NCI-H2196 treated with DMSO at 0.1 percent for 48 hours (cell line): ENCODE measurements around the gene FOXP1.
"Not testable (repeated sequence)": the region's sequence is repeated elsewhere in the genome, so short reads cannot be mapped to it uniquely, and the experiment has no call there.

Experiments used
- DNase-seq: peaks from one replicate; lab custom pipeline; 2025; ENCODE audit not compliant: unreplicated experiment; lab: John Stamatoyannopoulos, UW

FOXP1 gene

GRCh38 chr3:71454512-71455403 is 128.8 kb downstream of the FOXP1 start:
- DNase-seq, result no peak

GRCh38 chr3:71453822-71454511 is 129.6 kb downstream of the FOXP1 start:
- DNase-seq, result no peak

- DNase-seq, result no peak
Observed at GRCh38 chr3:71453319-71453718, 130.2 kb downstream of the FOXP1 start.

GRCh38 chr3:71451812-71452211 is 131.7 kb downstream of the FOXP1 start:
- no peak for DNase-seq

- DNase-seq, result no peak
Observed at GRCh38 chr3:71451060-71451459, 132.5 kb downstream of the FOXP1 start.

- no peak for DNase-seq
Observed at GRCh38 chr3:71450162-71450561, 133.4 kb downstream of the FOXP1 start.

GRCh38 chr3:71447803-71448202 is 135.7 kb downstream of the FOXP1 start:
- DNase-seq, result no peak

- DNase-seq, result no peak
Observed at GRCh38 chr3:71447197-71447596, 136.3 kb downstream of the FOXP1 start.

- DNase-seq, result no peak
Observed at GRCh38 chr3:71446734-71447133, 136.8 kb downstream of the FOXP1 start.

GRCh38 chr3:71446260-71446659 is 137.3 kb downstream of the FOXP1 start:
- DNase-seq, result no peak

- DNase-seq, result no peak
Observed at GRCh38 chr3:71444861-71445259, 138.7 kb downstream of the FOXP1 start.

GRCh38 chr3:71444028-71444860 is 139.3 kb downstream of the FOXP1 start:
- no peak for DNase-seq

- DNase-seq, result no peak
Observed at GRCh38 chr3:71443332-71443731, 140.2 kb downstream of the FOXP1 start.

- no peak for DNase-seq
Observed at GRCh38 chr3:71442652-71443042, 140.9 kb downstream of the FOXP1 start.

GRCh38 chr3:71441925-71442651 is 141.4 kb downstream of the FOXP1 start:
- DNase-seq, result no peak

GRCh38 chr3:71441217-71441924 is 142.2 kb downstream of the FOXP1 start:
- DNase-seq, result no peak

- no peak for DNase-seq
Observed at GRCh38 chr3:71438904-71439303, 144.6 kb downstream of the FOXP1 start.

GRCh38 chr3:71438071-71438685 is 145.3 kb downstream of the FOXP1 start:
- DNase-seq, result no peak

- DNase-seq, result no peak
Observed at GRCh38 chr3:71436337-71436736, 147.2 kb downstream of the FOXP1 start.

GRCh38 chr3:71435836-71436235 is 147.7 kb downstream of the FOXP1 start:
- not testable (repeated sequence) for DNase-seq
